ENCODE data around the gene NCBP2L. TPM values are rescaled to one million over a fixed set of nuclear protein-coding genes. Genes with fewer than 3 reads are reported as not detected.

Gene NCBP2L
- polyA plus RNA-seq (2013, experiment 1 of 2; ENCODE audit: insufficient read length), result not detected
- polyA plus RNA-seq (2013, experiment 2 of 2; ENCODE audit: insufficient read length), result not detected

GRCh38 chrX:107777536-107777832 is at the start of gene NCBP2L:
NCBP2L (plus strand) TSS chrX:107777733; CDS start chrX:107794221, 16,488 bp downstream.
- no peak for DNase-seq

DNA sequence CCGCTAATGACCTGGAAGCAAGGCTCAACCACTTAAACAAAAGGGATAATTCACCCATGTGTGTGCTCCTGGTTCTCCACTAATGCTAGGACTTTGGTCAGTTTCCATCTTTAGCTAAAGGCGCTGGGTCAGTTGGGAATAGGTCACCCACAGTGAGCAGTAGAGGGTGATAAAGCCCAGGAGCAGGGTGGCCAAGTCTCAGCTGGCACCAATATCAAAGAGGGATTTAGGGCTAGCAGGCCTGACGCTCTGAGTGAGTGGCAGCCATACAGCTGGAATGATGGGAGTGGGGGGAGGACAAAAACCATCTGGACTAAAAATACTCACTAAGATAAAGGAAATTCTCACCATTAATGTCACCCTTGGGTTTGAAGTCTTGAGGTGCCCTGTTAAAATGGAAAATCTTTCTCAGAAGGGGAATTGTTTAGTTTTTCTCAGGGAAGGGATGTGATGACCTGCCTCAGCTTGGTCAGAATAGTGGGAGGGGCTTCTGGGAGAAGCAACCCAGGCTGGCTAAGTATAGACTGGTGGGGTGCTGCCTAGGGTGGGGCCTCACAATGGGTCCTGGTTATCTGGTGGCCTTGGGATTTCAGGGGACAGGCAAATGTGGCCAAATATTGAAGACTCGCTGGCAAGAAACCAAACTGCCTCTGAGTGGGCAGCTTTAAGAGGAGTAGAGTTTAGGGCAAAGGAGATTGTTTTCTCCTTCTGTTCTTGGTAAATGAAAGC is 49.0 kb upstream of the NCBP2L start:
- no peak for DNase-seq

- no peak for DNase-seq
Observed at GRCh38 chrX:107729558-107730297, 47.8 kb upstream of the NCBP2L start.

- DNase-seq, result no peak
Observed at GRCh38 chrX:107730298-107730655, 47.3 kb upstream of the NCBP2L start.

DNA sequence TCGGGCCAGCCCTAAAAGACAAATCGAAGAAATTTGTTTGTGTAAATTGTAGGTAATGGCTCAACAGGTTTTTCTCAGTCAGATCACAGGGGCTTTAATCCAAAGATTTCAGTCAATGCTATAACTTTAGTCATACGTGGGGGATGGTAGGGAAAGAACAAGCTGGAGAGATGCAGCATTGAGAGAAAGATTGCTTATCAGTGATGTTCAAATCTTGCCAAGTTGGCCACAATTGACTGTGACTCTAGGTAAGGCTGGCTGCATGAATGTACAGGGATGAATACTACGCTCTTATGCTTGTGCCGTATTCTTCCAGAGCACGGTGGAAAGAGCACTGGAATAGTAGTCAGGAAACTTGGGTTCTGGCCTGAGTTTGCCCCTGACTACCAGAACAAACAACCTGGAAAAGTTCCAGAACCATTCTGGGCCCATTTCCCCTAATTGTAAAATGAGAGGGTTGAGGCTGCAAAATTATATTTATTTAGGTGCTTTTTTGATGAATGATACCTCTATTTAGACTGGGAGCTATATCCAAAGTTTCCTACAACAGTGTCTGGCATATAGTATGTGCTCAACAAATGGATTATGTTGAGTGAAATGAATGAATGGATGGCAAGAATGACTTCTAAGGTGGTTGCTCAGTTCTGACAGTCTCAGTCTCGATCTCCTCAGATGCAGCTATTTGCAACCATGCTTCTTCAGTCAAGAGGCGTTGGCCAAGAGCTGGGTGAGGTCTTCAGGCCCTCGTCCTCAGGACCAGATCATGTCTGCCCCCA is 46.4 kb upstream of the NCBP2L start:
- no peak for DNase-seq

DNA sequence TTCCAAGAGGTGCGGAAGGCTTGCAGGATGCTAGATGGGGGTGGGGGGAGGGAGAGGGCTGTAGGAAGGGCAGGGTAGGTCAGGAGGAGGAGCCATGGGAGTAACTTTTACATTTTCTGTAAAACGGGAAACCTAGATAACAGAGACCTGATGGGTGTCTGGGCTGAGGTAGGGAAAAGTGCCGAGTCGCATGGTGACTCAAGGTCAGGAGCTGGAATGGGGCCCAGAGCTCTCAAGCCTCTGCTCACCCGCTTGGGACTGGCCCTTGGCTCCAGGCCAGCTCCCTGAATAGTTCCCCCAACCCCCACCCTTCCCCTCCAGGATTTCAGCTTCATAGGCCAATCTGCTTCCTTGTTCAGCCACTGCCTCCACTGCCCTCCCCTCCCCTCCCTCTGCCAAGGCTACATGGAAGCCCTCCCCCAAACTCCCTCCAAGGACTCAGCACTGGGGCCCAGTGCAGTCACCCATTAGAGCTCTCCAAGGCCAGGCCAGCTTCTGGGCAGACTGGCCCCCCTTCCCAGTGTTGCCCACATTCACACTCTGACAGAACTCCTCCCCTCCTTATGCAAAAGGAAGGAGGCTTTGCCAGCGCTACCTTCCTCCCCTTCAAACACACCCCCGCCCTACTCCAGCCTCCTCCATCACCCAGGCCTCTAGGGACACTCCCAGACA is 45.6 kb upstream of the NCBP2L start:
- peak; percentile 77 for DNase-seq

GRCh38 chrX:107733686-107734085 is 43.8 kb upstream of the NCBP2L start:
- no peak for DNase-seq

DNA sequence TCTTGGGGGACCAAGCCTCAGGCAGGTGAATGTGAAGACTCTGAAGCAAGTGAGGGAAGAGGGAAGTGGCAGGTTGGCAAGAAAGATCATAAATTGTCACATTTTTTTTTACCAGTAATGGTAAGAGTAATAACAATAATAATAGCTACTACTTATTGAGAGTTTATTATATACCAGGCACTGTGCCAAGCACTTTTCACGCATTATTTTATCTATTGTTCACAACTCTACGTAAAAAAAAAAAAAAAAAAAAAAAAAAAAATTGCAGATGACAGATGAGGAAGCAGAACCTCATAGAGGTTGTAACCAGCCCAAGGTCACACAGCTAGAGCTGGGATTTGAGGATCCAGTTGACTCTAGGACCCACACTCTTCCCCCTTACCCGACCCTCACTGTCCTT is 42.9 kb upstream of the NCBP2L start:
- DNase-seq, result no peak

DNA sequence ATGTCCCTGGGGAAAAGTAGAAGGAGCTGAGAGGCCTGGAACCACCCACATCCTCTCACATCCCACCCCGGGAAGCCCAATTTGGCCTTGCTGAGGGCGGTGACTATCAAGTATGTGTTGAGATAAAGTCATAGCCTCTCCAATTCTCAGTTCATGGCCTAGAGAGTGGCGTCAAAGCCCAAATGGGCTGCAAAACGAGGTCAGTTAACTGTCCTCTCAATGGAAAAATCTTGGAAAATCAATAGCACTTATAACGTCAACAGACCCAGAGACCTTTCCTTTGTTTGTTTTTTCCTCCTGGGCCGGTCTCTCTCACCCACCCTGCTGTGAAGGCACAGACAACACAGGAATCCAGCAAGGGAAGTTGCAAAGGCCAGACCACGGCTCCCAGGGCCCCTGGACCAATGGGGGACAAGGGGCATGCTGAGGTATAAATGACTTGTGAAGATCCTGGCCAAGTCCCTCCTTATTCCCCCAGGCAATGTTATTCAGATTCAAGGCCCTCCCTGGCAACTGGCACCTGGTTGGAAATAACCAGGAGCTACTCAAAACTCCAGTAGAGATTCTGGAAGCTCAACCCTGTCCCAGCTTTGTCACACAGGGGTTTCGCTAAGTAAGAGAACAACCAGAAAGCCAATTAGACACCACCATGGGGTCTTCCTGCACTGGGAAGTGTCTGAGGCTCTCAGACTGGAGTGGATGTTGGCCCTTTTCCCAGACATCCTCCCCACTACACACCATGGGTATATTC is 40.6 kb upstream of the NCBP2L start:
- no peak for DNase-seq

GRCh38 chrX:107738272-107738671 is 39.3 kb upstream of the NCBP2L start:
- DNase-seq, result no peak

DNA sequence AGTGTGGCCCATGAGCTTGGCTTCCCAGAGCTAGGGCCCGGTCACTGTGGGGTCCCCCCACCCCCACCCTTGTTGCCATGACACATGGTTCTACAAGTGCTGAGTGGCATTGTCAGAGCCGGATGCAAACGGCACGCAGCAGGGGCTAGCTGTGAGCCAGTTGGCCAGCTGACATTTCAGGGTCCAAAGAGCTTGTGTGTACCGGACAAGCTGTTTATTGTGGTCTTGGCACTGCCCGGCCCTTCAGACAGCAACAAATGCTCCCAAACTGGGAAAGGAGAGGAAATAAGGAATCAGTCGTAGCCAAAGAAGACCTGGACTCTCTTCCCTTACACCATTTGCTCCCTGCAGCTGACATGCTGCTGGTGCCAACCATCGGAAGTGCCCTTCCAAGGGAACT is 38.8 kb upstream of the NCBP2L start:
- no peak for DNase-seq

DNA sequence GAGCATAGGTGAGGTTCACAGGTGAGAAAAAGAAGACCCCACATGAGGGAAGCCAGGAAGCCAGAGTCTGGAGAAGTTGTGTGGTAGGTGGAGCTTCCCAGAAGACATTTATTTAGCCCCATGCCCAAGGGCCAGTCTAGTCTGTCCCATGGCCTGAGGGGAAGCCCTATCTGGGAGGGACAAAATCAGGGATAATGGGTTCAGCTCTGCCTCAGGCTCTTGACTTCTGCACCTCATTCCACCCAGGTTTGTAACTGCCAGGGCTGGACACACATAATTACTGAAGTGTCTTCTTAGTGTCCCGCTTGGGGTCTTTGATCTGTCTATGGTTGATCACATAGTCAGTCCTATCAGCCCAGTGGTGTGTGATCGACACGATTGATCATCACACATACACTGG is 38.0 kb upstream of the NCBP2L start:
- no peak for DNase-seq

GRCh38 chrX:107741404-107741790 is 36.1 kb upstream of the NCBP2L start:
- no peak for DNase-seq

DNA sequence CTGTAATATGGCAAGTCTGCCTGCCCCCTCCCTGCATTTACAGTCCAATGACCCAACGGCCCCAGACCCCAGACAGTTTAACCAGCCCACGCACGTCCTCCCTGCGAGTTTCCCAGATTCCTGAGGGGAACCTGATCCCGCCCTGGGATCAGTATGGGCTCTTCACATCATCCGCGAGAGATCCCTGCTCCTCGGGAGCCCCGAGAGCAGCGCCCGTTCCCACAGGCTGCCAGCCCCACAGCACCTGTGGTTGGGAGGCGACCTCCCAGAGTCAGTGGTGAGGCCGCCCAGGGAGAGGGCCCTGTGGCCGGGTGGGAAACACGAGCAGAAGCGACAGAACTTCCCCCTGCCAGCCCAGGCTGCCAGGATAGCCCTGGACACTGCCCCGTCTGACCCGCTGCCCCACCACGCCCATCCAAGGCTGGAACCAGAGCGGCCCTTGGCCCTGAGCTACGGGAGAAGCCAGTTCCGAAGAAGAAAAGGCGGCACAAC is 34.8 kb upstream of the NCBP2L start:
- no peak for DNase-seq

- DNase-seq, result no peak
Observed at GRCh38 chrX:107743995-107744394, 33.5 kb upstream of the NCBP2L start.

GRCh38 chrX:107744868-107745267 is 32.7 kb upstream of the NCBP2L start:
- no peak for DNase-seq

GRCh38 chrX:107747596-107748161 is 29.9 kb upstream of the NCBP2L start:
- DNase-seq, result peak; percentile 60

GRCh38 chrX:107748506-107748905 is 29.0 kb upstream of the NCBP2L start:
- DNase-seq, result no peak

DNA sequence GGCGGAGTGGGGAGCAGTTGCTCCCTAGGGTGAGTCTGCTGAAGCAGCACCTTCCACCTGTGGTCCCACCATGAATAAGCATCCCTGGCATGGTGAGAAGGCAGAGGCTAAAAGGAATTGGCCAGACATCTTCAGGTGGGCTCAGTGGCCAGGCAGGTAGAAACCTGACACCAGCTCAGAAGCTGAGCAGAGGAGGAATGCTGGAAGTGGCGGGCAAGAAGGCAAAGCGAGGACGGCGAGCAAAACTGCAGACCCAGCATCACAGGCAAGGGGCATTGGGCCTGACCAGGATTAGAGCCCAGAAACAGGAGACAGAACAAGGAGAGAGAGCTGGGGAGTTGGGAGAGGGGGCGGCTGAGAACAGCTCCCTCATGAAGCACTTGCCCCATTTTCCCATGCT is 27.3 kb upstream of the NCBP2L start:
- DNase-seq, result no peak

DNA sequence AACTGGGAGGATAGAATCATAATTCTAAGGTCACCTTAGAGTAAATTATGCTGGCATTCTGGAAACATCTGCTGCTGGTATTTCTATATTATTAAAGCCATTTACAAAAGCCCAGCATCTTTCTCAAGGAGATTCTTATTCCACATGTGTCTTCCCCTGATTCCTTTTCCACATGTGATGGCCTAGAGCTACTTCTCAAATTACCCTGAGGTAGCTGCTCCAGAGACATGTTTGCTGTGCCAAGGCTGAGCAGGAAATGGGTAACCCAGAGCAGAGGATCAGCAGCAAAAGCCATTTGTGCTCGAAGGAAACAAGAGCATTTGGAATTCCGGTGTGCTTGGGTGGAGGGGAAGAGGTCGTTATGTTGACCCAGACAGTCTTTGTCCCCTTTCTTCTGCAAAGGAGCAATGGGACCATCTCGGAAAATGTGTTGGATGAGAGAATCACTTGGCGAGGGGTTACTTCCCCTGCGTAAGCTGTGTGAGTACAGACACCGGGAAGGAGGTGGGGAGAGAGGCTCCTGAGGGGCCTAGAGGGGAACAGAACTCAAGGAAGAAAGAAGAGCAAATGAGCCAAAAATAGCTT is 26.6 kb upstream of the NCBP2L start:
- no peak for DNase-seq

DNA sequence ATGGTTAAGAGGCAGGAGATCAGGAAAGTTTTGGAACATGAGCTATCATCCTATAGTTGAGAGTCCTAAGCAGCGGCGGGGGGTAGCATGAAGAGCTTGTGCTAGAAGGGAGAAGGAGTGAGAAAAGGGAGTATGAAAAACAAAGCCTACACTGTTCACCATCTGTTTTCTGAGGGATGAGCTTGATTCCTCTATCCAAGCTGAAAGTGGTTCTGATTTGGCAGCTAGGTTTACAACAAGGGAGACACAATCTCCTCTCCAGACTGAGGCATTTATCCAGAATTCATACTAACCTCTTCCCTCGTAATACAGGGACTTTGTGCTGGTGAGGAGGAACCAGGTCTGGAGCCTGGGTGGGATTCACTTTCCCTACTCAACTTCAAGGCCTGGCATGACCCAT is 25.5 kb upstream of the NCBP2L start:
- DNase-seq, result no peak

All from fibroblast of skin of back (primary cell).